ENCODE results near the gene TRMO. TPM values are rescaled to one million over a fixed set of nuclear protein-coding genes. Genes with fewer than 3 reads are reported as not detected.

TRMO gene
- total and polyA plus RNA-seq, 2 of the 8 experiments (the other 6 are each of a cell fraction or from before 2014, with no cell fraction given) = 4.6 to 5.6 TPM

- H3K14ac ChIP-seq (ENCODE audit: insufficient read length) = no peak overlapping the region
- H3K9me3 ChIP-seq (ENCODE audit: insufficient read depth in 2 of 2, low read depth in 1 of 2, low read length in 1 of 2) = no peaks in the 10 kb centered on the region
- H2BK12ac ChIP-seq (ENCODE audit: low read depth, low read length) = no peak overlapping the region
- no peak overlapping the region for H3K4me3 ChIP-seq (ENCODE audit: extremely low read depth in 1 of 4, insufficient read depth in 2 of 4, low read depth in 3 of 4, low read length in 4 of 4)
- FAIRE-seq = no peak
- no peaks in the 10 kb centered on the region for H3K4me1 ChIP-seq (replicated peaks in 1 of 4; ENCODE audit: control insufficient read depth in 3 of 4, insufficient read depth in 4 of 4, low read length in 3 of 4)
- H2BK5ac ChIP-seq (ENCODE audit: low read depth, low read length) = no peak overlapping the region
- POLR2A ChIA-PET (ENCODE audit: partially characterized antibody) = no interaction called here
- H2BK15ac ChIP-seq (ENCODE audit: low read length) = no peak overlapping the region
- CTCF ChIA-PET (ENCODE audit: partially characterized antibody) = interaction anchor here (0.6 to 2.0 kb wide), 3 partner anchors 8 to 77 kb away, joined by 3 to 7 read pairs (median 3); no protein-coding TSS in a partner anchor
- no peak overlapping the region for H3K23ac ChIP-seq (ENCODE audit: insufficient read length)
- H2BK20ac ChIP-seq (ENCODE audit: low read length) = no peak overlapping the region
- no peak overlapping the region for H3K4ac ChIP-seq (replicated peaks; ENCODE audit: insufficient read length, low read depth, low read length)
- H3K23me2 ChIP-seq (ENCODE audit: low read depth, low read length) = no peaks in the 10 kb centered on the region
- H3K18ac ChIP-seq (ENCODE audit: extremely low read depth, low read length) = no peak overlapping the region
- H3K36me3 ChIP-seq (ENCODE audit: control insufficient read depth in 2 of 4, insufficient read depth in 4 of 4, low read length in 3 of 4) = no peaks in the 10 kb centered on the region
- H3K9ac ChIP-seq (replicated peaks in 1 of 4; ENCODE audit: extremely low read depth in 1 of 4, low read depth in 3 of 4, low read length in 3 of 4) = no peak overlapping the region
- H3K79me2 ChIP-seq (ENCODE audit: control insufficient read depth in 1 of 2, insufficient read depth in 2 of 2, low read length in 2 of 2) = no peaks in the 10 kb centered on the region
- H4K5ac ChIP-seq (ENCODE audit: insufficient read length, low read depth, low read length) = no peak overlapping the region
- H3K56ac ChIP-seq (replicated peaks; ENCODE audit: insufficient read length, low read depth, low read length) = no peak overlapping the region
- H2AK5ac ChIP-seq (ENCODE audit: low read depth, low read length) = no peak overlapping the region
- no peaks in the 10 kb centered on the region for H4K20me1 ChIP-seq (replicated peaks in 1 of 2; ENCODE audit: control insufficient read depth in 1 of 2, insufficient read depth in 2 of 2, low read length in 2 of 2)
- H3K27me3 ChIP-seq (replicated peaks in 1 of 4; ENCODE audit: control insufficient read depth in 3 of 4, extremely low read depth in 1 of 4, insufficient read depth in 3 of 4, low read length in 3 of 4) = peaks cover 0 to 3% (median 0%) of the 10 kb centered on the region in 4 experiments; a peak in 3 of 7 replicates
- no peak overlapping the region for H2AFZ ChIP-seq (ENCODE audit: low read length)
- DNase-seq (ENCODE audit: low read depth in 1 of 2, low spot score in 2 of 2) = no peak
- 88% methylated on average over 2 of the region's 2 CpGs; no CpG with 5 or more reads in 1 of the 2 experiments for WGBS, 2 experiments (ENCODE audit: extremely low coverage in 1 of 2, insufficient coverage in 1 of 2, insufficient read length in 1 of 2, insufficient replicate concordance in 2 of 2, low coverage in 1 of 2, low lambda C conversion rate in 2 of 2, missing lambda C conversion rate in 1 of 2)
- H3K27ac ChIP-seq (ENCODE audit: low read depth, low read length) = no peak overlapping the region
- no peak overlapping the region for H2BK120ac ChIP-seq (replicated peaks; ENCODE audit: low read depth, low read length)
- no peaks in the 10 kb centered on the region for H3K79me1 ChIP-seq (ENCODE audit: low read depth, low read length)
- no peak overlapping the region for H4K91ac ChIP-seq (replicated peaks; ENCODE audit: insufficient read length, low read length)
- TF ChIP-seq POLR2A (IDR thresholded peaks at IDR 0.05; ENCODE audit: control extremely low read depth in 1 of 2, low read depth in 2 of 2, low read length in 2 of 2) = no peak
- TF ChIP-seq GTF2F1 (IDR thresholded peaks at IDR 0.05; ENCODE audit: borderline replicate concordance, low read depth, low read length) = no peak
- H3K4me2 ChIP-seq (ENCODE audit: insufficient read depth in 1 of 2, low read depth in 2 of 2, low read length in 2 of 2) = no peak overlapping the region
- no peak overlapping the region for H4K8ac ChIP-seq (ENCODE audit: extremely low read depth, insufficient read depth, low read length)
These were observed 39.1 kb upstream of the TRMO start for GRCh38 chr9:97961361-97961760.

All from H1 (cell line).